NCI-H146 treated with DMSO at 0.1 percent for 48 hours (cell line): ENCODE results near the gene CRIM1.

Experiments used
- DNase-seq: peaks from one replicate; lab custom pipeline; 2025; ENCODE audit not compliant: unreplicated experiment; lab: John Stamatoyannopoulos, UW

Gene CRIM1

GRCh38 chr2:36513661-36514060 is 158.1 kb downstream of the CRIM1 start:
- no peak for DNase-seq

- no peak for DNase-seq
Measured at GRCh38 chr2:36515538-36515937, 160.0 kb downstream of the CRIM1 start.

- no peak for DNase-seq
Measured at GRCh38 chr2:36516136-36516870, 160.7 kb downstream of the CRIM1 start.

DNA sequence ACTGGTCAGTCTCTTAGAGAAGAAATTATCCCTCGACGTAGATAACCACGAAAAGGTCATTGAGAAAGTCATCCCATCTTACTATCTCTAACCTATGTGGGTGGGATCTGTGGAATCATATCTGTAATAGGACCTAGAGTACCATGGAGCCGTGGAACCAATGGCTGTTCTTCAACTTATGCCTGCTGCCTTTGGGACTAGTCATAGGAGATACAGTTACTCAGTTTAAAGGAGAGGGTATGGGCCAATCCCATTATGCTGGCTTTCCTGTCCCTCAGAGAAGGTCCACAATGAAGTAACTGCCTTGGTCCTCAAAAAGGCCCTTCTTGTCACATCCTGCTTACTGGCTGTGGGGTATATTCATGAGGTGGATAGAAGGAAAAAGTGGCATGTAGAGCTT is 164.9 kb downstream of the CRIM1 start:
- DNase-seq: no peak

GRCh38 chr2:36523153-36523552 is 167.6 kb downstream of the CRIM1 start:
- DNase-seq: no peak

DNA sequence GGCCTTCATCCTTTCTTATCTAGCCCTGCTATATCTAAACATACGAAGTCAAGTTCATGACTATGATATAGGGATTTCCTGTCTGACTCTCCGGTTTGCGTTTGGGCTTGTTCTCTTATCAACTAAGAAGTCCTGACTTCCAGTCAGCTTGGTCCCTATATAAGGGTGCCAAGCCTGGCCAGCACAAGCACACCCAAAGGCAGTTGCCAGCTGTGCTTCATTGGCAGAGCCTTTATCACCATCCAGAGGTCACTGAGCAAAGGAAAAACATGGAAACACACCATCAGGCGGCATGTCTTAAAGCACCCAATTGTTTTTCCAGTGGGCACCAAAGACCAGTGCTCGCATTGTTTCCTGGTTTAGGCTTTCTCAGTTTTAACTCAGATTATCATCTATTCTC is 169.7 kb downstream of the CRIM1 start:
- DNase-seq: no peak

- DNase-seq: no peak
Measured at GRCh38 chr2:36526226-36526625, 170.6 kb downstream of the CRIM1 start.

- no peak for DNase-seq
Measured at GRCh38 chr2:36528274-36528673, 172.7 kb downstream of the CRIM1 start.

DNA sequence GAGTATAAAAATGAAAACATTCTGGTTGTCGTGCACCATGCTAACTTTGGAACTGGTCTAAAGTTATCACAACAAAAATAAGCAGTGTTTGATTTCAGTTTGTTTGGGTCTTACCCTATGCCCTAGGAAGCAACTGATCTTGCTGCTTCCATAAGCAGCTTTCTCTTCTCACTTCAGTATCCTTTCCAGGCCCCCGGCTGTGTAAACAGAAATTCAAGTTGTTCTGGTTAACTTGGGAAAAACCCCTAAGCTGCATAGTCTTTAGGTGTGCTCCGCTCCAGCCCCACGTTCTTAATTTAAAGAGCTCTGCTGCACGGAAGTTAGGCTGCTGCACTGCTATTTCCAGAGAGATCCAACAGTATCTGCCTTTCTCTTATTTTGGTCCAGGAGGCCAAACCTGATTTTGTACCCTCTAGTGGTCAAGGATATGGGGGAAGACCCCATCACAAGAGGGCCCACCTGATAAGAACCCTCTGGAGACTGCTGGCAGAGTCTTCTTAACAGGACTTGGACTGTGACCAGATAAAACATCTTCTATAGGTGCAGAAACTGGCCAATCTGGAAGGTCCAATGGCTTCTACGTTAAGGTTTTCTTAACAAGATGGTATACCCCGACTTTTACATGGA is 173.3 kb downstream of the CRIM1 start:
- no peak for DNase-seq

GRCh38 chr2:36530178-36530982 is 174.8 kb downstream of the CRIM1 start:
- no peak for DNase-seq

GRCh38 chr2:36530983-36531354 is 175.4 kb downstream of the CRIM1 start:
- DNase-seq: no peak

- DNase-seq: no peak
Measured at GRCh38 chr2:36534275-36534799, 178.8 kb downstream of the CRIM1 start.

GRCh38 chr2:36535099-36535498 is 179.5 kb downstream of the CRIM1 start:
- no peak for DNase-seq

DNA sequence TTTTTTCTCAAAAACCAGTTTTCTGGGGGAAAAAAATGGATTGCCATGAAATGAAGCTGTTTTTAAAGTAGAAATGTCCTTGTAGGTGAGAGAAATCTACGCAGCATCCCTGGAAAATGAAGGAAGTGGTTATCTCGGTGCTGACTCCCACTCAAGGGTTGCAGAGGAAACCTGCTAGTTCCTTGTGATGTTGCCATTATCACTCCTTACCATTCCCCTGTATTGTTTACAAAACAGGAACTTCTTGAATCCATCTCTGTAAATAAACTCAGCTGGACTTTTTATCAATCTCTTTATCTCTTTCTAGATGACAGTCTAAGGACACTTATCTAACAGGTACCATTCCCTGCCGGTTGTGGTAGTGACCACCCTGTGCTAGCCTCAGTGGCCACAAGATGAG is 181.2 kb downstream of the CRIM1 start:
- DNase-seq: no peak

- no peak for DNase-seq
Measured at GRCh38 chr2:36538335-36538734, 182.8 kb downstream of the CRIM1 start.

GRCh38 chr2:36539631-36540030 is 184.1 kb downstream of the CRIM1 start:
- no peak for DNase-seq

- DNase-seq: no peak
Measured at GRCh38 chr2:36540986-36541754, 185.6 kb downstream of the CRIM1 start.

GRCh38 chr2:36541891-36542595 is 186.5 kb downstream of the CRIM1 start:
- DNase-seq: no peak

DNA sequence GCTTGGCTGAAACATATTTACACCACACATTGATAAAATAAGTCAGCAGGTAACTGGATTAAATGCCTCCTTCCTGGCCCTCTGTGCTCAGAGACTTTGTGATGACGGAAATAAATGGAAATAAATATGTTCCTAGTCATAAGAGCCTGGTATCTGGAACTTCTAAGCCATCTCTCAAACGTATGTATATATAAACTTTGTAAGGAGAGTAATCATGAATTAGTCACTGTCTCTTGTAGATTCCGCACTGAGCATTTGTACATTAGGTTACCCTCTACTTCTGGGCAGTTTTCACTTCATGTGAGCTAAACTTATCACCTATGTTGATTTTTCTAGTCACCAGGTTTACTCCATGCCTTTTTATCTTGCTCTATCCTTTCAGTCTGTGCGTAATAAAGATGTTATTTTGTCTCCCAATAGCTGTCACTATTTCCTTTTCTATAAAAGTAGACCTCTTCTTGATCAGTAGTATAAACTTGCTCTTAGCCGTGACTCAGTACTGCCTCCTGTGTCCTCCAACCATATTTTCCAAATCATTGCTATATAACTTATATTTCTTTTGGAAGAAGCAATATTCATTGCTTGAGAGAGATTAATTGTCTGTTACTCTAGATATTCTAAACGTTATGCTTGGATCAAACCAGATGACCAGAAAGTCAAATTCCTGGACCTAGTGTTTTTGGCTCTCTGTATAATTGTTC is 189.2 kb downstream of the CRIM1 start:
- DNase-seq: no peak

DNA sequence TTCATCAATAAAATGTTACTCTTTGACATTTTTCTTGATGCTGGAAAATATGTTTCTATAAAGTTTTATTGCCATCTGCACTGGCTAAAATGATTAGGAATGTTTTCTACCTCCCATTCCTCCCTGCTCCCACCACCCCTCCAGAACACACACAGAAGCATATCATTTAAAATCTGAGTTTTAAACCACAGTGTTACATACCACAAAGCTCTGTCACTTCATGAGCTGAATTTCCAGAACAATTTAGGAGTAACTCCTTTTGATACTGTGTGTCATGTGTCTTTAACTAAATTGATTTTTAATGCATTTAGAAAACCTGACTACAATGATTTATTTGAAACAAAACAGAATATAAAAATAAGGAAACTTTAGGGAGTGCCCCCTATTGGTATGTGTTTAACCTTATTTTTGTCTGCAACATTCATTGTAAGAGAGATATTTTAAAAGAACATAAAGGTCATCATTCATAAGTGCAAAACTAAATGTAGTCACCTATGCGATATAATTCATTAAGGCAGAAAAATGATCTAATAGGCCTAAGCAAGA is 190.4 kb downstream of the CRIM1 start:
- DNase-seq: no peak
